CD8-positive, alpha-beta memory T cell (primary cell): Measurements from ENCODE around the gene VIP. TPM values are rescaled to one million over a fixed set of nuclear protein-coding genes. Genes with fewer than 3 reads are reported as not detected.

Experiments used
- CTCF ChIA-PET: fragments of 350-600 bp; sonication (Branson Sonifier 250); formaldehyde crosslinking; loops from one replicate; lab custom pipeline; 2021; ENCODE audit warnings: antibody characterized with exemption; lab: Charles Lee
- POLR2A ChIA-PET: fragments of 350-600 bp; sonication (Branson Sonifier 250); formaldehyde crosslinking; loops from one replicate; lab custom pipeline; 2021; ENCODE audit warnings: antibody characterized with exemption; lab: Charles Lee
- DNase-seq, 5 donors: peaks; one replicate each; pipeline versions ENCODE4 v3.0.0 to v3.0.0-alpha.2; 2020 to 2022; ENCODE audit warnings: mixed read lengths in 1 of 5
- H3K27ac ChIP-seq: one replicate; pipeline ENCODE4 v1.7.0; 2013; ENCODE audit warnings: low read depth, mild to moderate bottlenecking, low read length, moderate library complexity
- H3K27me3 ChIP-seq: 2 replicates; pipeline ENCODE4 v1.7.0; 2013; ENCODE audit warnings: low read length, mild to moderate bottlenecking; ENCODE audit not compliant: insufficient read depth, poor library complexity, severe bottlenecking
- H3K36me3 ChIP-seq: 2 replicates; pipeline ENCODE4 v1.7.0; 2013; ENCODE audit warnings: mild to moderate bottlenecking, low read length, moderate library complexity; ENCODE audit not compliant: insufficient read depth
- H3K4me1 ChIP-seq: 2 replicates; pipeline ENCODE4 v1.7.0; 2013; ENCODE audit warnings: mild to moderate bottlenecking, low read length, moderate library complexity; ENCODE audit not compliant: insufficient read depth
- H3K4me3 ChIP-seq: 2 replicates; pipeline ENCODE4 v1.7.0; 2013; ENCODE audit warnings: mild to moderate bottlenecking, low read length
- H3K9me3 ChIP-seq: 2 replicates; pipeline ENCODE4 v1.7.0; 2013; ENCODE audit warnings: mild to moderate bottlenecking, low read length
- H3K27ac Mint-ChIP-seq, 8 donors: one replicate each; pipeline ENCODE4 v1.8.0; 2020 to 2021; ENCODE audit warnings: mixed read lengths in 8 of 8, mild to moderate bottlenecking in 6 of 8, inconsistent platforms in 3 of 8, moderate library complexity in 3 of 8
- H3K27me3 Mint-ChIP-seq, 2 donors: one replicate each; pipeline ENCODE4 v1.8.0; 2020 to 2021; ENCODE audit warnings: mixed read lengths in 2 of 2, mild to moderate bottlenecking in 1 of 2, moderate library complexity in 1 of 2
- H3K36me3 Mint-ChIP-seq, 3 donors: one replicate each; pipeline ENCODE4 v1.8.0; 2020 to 2021; ENCODE audit warnings: mixed read lengths in 3 of 3, inconsistent platforms in 1 of 3, mild to moderate bottlenecking in 1 of 3
- H3K4me1 Mint-ChIP-seq, 3 donors: one replicate each; pipeline ENCODE4 v1.8.0; 2020 to 2021; ENCODE audit warnings: mixed read lengths in 3 of 3, inconsistent platforms in 1 of 3, mild to moderate bottlenecking in 1 of 3
- H3K4me3 Mint-ChIP-seq, 7 donors: one replicate each; pipeline ENCODE4 v1.8.0; 2020 to 2021; ENCODE audit warnings: mixed read lengths in 7 of 7, mild to moderate bottlenecking in 6 of 7, moderate library complexity in 4 of 7, inconsistent platforms in 2 of 7
- H3K9me3 Mint-ChIP-seq, 5 donors: one replicate each; pipeline ENCODE4 v1.8.0; 2020 to 2022; ENCODE audit warnings: mixed read lengths in 5 of 5, mild to moderate bottlenecking in 3 of 5, moderate library complexity in 2 of 5, inconsistent platforms in 1 of 5
- polyA plus RNA-seq: library from polyadenylated mRNA; unstranded; fragments of 300-500 nt; fragmentation: Illumina TruSeq; gene quantifications from one replicate; pipeline ENCODE4 v1.2.3, GENCODE V29; 2021
- total RNA-seq, 2 experiments: library from RNA; stranded (reverse); gene quantifications; one replicate each; pipeline ENCODE4 v1.2.3, GENCODE V29; 2021

Gene VIP
- total and polyA plus RNA-seq, 3 experiments from 2014 or later: not detected

DNA sequence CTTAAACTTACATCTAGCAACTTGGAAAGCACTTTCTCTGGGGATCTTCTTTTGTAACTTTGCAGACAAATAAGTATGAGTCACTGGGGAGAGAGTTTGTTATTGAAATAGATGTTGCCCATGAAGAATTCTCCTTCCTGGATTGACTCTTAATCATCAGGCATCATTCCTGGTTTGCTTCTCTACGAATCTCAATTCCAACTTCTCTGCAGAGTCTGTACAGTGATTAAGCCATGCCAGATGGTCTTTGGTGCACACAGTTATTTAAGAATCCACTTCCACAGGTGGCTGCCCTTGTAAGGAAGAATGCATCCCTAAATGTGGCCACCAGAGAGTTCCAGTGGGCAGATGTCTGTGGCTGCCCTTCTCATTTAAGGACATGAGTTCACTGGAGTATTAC lies 27.2 kb upstream of the VIP start:
- H3K36me3 ChIP-seq: no peaks in the 10 kb centered on the region
- no peaks in the 10 kb centered on the region for H3K4me1 Mint-ChIP-seq
- H3K27ac Mint-ChIP-seq: no peak overlapping the region
- H3K4me3 Mint-ChIP-seq: no peak overlapping the region
- no peaks in the 10 kb centered on the region for H3K36me3 Mint-ChIP-seq
- no peaks in the 10 kb centered on the region for H3K4me1 ChIP-seq
- H3K27ac ChIP-seq: no peak overlapping the region
- no peaks in the 10 kb centered on the region for H3K27me3 ChIP-seq
- CTCF ChIA-PET: no interaction called here
- H3K9me3 Mint-ChIP-seq: no peaks in the 10 kb centered on the region
- no peaks in the 10 kb centered on the region for H3K9me3 ChIP-seq
- H3K27me3 Mint-ChIP-seq: peaks cover 0 to 16% of the 10 kb centered on the region in 2 donors
- POLR2A ChIA-PET: no interaction called here
- DNase-seq: no peak
- H3K4me3 ChIP-seq: no peak overlapping the region

DNA sequence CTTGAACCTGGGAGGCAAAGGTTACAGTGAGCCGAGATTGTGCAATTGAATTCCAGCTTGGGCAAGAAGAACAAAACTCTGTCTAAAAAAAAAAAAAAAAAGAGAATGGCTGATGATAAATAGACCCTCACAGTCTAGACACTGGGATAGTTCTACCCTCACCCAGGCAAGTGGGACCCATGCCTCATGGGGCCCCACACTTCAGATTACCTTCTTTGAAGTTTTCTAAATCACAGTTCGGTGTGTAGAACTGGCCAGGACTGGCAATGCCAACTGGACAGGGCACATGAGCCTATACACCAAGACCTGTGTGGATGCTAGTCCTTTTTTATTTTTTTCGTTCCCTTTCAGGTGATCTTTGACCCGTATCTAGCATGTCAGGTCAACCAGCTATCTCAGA lies 24.3 kb upstream of the VIP start:
- no peaks in the 10 kb centered on the region for H3K36me3 ChIP-seq
- H3K9me3 Mint-ChIP-seq: no peaks in the 10 kb centered on the region
- H3K27ac ChIP-seq: no peak overlapping the region
- CTCF ChIA-PET: no interaction called here
- no peak overlapping the region for H3K4me3 Mint-ChIP-seq
- H3K27me3 Mint-ChIP-seq: peaks cover 0 to 12% of the 10 kb centered on the region in 2 donors
- POLR2A ChIA-PET: no interaction called here
- H3K4me1 Mint-ChIP-seq: no peaks in the 10 kb centered on the region
- no peaks in the 10 kb centered on the region for H3K27me3 ChIP-seq
- no peak overlapping the region for H3K27ac Mint-ChIP-seq
- no peaks in the 10 kb centered on the region for H3K36me3 Mint-ChIP-seq
- no peak overlapping the region for H3K4me3 ChIP-seq
- H3K9me3 ChIP-seq: no peaks in the 10 kb centered on the region
- no peaks in the 10 kb centered on the region for H3K4me1 ChIP-seq
- no peak for DNase-seq

DNA sequence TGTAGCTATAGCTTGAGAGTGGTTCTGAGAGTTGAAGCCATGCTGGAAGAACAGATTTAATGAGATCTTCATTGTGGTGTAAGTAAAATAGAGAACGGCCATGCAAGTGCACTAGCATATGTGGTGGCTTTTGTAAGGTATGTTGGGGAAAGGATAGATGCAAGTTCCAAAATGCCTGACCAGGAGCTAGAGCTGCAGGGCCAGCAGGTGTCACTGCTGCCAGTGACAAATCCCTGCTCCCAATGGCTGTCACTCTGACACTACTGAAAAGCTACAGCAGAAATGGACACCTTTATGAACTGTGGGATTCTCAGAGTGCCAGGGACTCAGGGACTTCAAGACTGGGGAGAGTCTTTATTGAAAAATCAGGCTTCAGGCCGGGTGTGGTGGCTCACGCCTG lies 23.1 kb upstream of the VIP start:
- H3K4me1 Mint-ChIP-seq: no peaks in the 10 kb centered on the region
- no peaks in the 10 kb centered on the region for H3K9me3 Mint-ChIP-seq
- H3K4me3 Mint-ChIP-seq: no peak overlapping the region
- Histone ChIP-seq H3K4me3 (no peak overlapping the region), H3K36me3 (no peaks in the 10 kb centered on the region), H3K9me3 (no peaks in the 10 kb centered on the region), H3K4me1 (no peaks in the 10 kb centered on the region), H3K27ac (no peak overlapping the region), H3K27me3 (no peaks in the 10 kb centered on the region)
- CTCF ChIA-PET: no interaction called here
- H3K36me3 Mint-ChIP-seq: no peaks in the 10 kb centered on the region
- POLR2A ChIA-PET: no interaction called here
- no peak overlapping the region for H3K27ac Mint-ChIP-seq
- no peak for DNase-seq
- peaks cover 0 to 12% of the 10 kb centered on the region in 2 donors for H3K27me3 Mint-ChIP-seq

DNA sequence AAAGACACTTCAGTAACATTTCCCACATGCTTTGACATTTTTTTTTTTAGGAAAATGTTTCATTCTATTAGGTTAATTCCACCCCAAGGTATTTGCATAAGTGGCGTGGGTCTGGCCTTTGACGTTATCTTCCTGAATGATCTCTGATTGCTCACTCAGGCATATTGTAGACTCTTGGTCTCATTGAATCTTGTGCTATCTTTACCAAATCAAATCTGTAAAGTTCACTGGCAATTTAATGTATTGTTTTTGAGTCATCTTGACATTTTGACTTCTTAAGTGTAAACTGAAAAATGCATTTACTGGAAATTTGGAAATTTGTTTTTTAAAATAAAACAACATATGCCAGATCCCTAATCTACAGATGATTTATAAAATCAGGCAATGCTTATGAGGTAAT lies 16.0 kb upstream of the VIP start:
- H3K4me3 ChIP-seq: no peak overlapping the region
- Mint-ChIP-seq H3K27me3 (peaks cover 0 to 6% of the 10 kb centered on the region in 2 donors), H3K36me3 (no peaks in the 10 kb centered on the region), H3K4me3 (no peak overlapping the region), H3K9me3 (peaks cover 0 to 2% (median 0%) of the 10 kb centered on the region in 5 donors), H3K4me1 (no peaks in the 10 kb centered on the region), H3K27ac (no peak overlapping the region)
- ChIA-PET POLR2A (no interaction called here), CTCF (no interaction called here)
- H3K27ac ChIP-seq: no peak overlapping the region
- no peaks in the 10 kb centered on the region for H3K4me1 ChIP-seq
- no peaks in the 10 kb centered on the region for H3K9me3 ChIP-seq
- no peaks in the 10 kb centered on the region for H3K36me3 ChIP-seq
- no peaks in the 10 kb centered on the region for H3K27me3 ChIP-seq
- no peak for DNase-seq

DNA sequence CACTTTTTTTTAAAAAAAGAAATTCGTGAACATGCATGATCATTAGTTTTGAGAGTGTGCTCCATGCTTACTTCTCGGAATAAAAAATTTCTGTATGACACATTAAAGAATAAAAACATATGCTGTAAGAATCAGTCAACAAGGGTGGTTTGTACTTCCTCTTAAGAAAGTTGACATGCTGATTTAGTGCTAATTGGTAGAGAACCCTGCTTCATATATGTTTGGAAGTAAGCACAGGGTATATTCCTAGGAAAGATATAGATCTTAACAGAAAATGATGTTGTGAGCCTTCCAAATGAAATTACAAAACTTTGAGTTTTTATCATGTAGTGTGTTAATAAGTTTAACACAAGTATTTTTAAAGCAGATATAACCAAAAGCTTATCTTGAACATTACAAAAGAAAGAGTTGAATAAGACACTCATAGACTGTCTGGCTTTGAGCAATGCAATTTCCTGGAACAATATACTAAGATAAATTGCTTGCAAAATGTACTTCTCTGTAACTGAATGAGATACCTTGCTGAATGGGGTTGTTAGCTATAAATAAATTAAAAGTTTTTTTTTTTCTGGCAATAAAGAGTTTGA lies 13.8 kb upstream of the VIP start:
- H3K27ac ChIP-seq: no peak overlapping the region
- H3K4me1 ChIP-seq: no peaks in the 10 kb centered on the region
- H3K4me3 ChIP-seq: no peak overlapping the region
- POLR2A ChIA-PET: no interaction called here
- Mint-ChIP-seq H3K4me3 (no peak overlapping the region), H3K27me3 (peaks cover 0 to 6% of the 10 kb centered on the region in 2 donors), H3K27ac (no peak overlapping the region), H3K9me3 (peaks cover 0 to 2% (median 0%) of the 10 kb centered on the region in 5 donors), H3K36me3 (no peaks in the 10 kb centered on the region), H3K4me1 (no peaks in the 10 kb centered on the region)
- H3K9me3 ChIP-seq: no peaks in the 10 kb centered on the region
- H3K27me3 ChIP-seq: no peaks in the 10 kb centered on the region
- CTCF ChIA-PET: no interaction called here
- no peaks in the 10 kb centered on the region for H3K36me3 ChIP-seq
- DNase-seq: no peak

DNA sequence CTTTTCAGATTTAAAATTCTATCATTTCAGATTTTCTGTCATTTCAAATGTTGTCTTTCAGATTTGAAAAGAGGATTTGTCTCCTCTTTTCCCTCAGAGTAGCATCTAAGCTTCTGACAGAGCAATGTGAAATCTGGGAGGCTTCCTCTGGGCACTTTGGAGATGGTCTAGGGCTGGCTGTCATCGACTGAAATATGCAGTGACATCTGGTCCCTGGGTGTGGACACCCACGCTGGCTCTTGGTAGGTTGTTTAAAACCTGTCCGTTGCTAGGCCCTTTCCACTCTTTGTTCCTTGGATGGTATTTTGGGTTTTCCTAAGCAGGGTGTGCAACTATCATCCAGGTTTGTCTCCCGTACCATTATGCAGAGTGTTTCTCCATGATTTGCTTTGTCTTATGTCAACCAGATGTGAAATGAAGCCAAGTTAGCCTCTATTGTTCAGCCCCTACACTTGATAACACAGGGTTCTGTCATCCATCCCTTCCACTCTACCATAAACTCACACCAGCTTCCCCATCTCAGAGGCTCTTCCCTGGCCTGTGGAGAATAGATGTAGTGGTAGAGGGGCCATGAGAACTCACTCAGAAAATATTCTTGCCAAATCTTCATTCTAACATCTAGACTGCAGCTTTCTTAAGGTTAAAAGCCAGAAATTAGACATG lies 5.0 kb upstream of the VIP start:
- no peak overlapping the region for H3K27ac ChIP-seq
- H3K36me3 ChIP-seq: no peaks in the 10 kb centered on the region
- H3K4me3 Mint-ChIP-seq: no peak overlapping the region
- no peak overlapping the region for H3K4me3 ChIP-seq
- H3K9me3 ChIP-seq: no peaks in the 10 kb centered on the region
- H3K27me3 ChIP-seq: no peaks in the 10 kb centered on the region
- H3K9me3 Mint-ChIP-seq: no peaks in the 10 kb centered on the region
- no peak for DNase-seq
- no peak overlapping the region for H3K27ac Mint-ChIP-seq
- no peaks in the 10 kb centered on the region for H3K4me1 Mint-ChIP-seq
- ChIA-PET CTCF (no interaction called here), POLR2A (no interaction called here)
- H3K36me3 Mint-ChIP-seq: no peaks in the 10 kb centered on the region
- H3K4me1 ChIP-seq: no peaks in the 10 kb centered on the region
- peaks cover 0 to 11% of the 10 kb centered on the region in 2 donors for H3K27me3 Mint-ChIP-seq

DNA sequence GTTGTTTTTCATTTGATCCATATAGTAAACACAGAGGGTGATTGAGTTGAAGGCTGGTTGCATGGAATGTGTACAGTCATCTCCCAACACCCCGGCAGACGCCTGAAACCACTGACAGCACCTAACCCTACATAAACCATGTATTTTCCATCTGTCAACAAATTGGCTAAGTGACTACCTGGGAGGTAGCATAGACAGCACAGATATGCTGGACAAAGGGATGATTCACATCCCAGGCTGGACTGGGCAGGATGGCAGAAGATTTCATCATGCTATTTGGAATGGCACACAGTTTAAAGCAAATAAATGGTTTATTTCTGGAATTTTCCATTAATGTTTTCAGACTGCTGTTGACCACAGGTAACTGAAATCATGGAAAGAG lies 4.4 kb upstream of the VIP start:
- Histone ChIP-seq H3K36me3 (no peaks in the 10 kb centered on the region), H3K4me3 (no peak overlapping the region), H3K4me1 (no peaks in the 10 kb centered on the region), H3K27me3 (no peaks in the 10 kb centered on the region), H3K27ac (no peak overlapping the region), H3K9me3 (no peaks in the 10 kb centered on the region)
- Mint-ChIP-seq H3K4me1 (no peaks in the 10 kb centered on the region), H3K27ac (no peak overlapping the region), H3K4me3 (no peak overlapping the region), H3K27me3 (peaks cover 0 to 11% of the 10 kb centered on the region in 2 donors), H3K36me3 (no peaks in the 10 kb centered on the region), H3K9me3 (no peaks in the 10 kb centered on the region)
- DNase-seq: no peak
- ChIA-PET CTCF (no interaction called here), POLR2A (no interaction called here)

DNA sequence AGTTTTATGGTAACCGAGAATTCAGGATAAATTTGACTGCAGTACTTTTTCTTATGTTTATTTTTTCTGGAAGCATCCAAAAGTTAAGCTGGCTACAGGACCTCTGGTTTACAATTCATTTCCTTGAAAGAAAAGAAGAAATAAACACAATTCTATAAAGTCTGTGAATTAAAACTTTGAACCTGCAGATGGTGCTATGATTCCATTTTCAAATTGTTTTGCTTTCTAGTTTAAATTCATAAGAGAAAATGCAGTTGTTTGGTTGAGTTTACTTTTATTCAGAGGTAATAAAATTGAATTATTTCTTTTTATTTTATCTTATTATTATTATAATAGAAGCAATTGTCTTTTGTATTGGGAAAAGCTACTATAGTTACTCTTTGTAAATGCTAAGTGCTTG lies 1.8 kb upstream of the VIP start:
- Histone ChIP-seq H3K36me3 (no peaks in the 10 kb centered on the region), H3K4me3 (no peak overlapping the region), H3K9me3 (no peaks in the 10 kb centered on the region), H3K27me3 (no peaks in the 10 kb centered on the region), H3K4me1 (no peaks in the 10 kb centered on the region), H3K27ac (no peak overlapping the region)
- H3K9me3 Mint-ChIP-seq: no peaks in the 10 kb centered on the region
- H3K27ac Mint-ChIP-seq: no peak overlapping the region
- POLR2A ChIA-PET: no interaction called here
- no peak overlapping the region for H3K4me3 Mint-ChIP-seq
- no peaks in the 10 kb centered on the region for H3K36me3 Mint-ChIP-seq
- no peak for DNase-seq
- CTCF ChIA-PET: no interaction called here
- H3K4me1 Mint-ChIP-seq: no peaks in the 10 kb centered on the region
- peaks cover 0 to 17% of the 10 kb centered on the region in 2 donors for H3K27me3 Mint-ChIP-seq
